ENCODE data around the gene CNPY1. TPM values are rescaled to one million over a fixed set of nuclear protein-coding genes. Genes with fewer than 3 reads are reported as not detected.

Gene CNPY1
- total RNA-seq, 1 experiment from 2014 or later: not detected

- no peak overlapping the region for H3K4ac ChIP-seq (ENCODE audit: low read depth, low read length)
- Mint-ChIP-seq H3K4me3 (peak overlapping the region in 1 of 2 experiments; percentile 51; a peak in 3 of 5 replicates), H3K9me3 (peaks cover 2 to 15% of the 10 kb centered on the region in 2 experiments; a peak in 2 of 5 replicates), H3K27me3 (ENCODE audit: low read depth) (peaks cover 100% of the 10 kb centered on the region), H3K36me3 (ENCODE audit: insufficient read depth in 1 of 3, low read depth in 3 of 3) (no peaks in the 10 kb centered on the region), H3K27ac (no peak overlapping the region), H3K4me1 (peaks cover 23 to 37% of the 10 kb centered on the region in 2 experiments)
- peaks cover 5% of the 10 kb centered on the region for H3K23me2 ChIP-seq (ENCODE audit: insufficient read length, low read depth, low read length, poor library complexity, severe bottlenecking)
- H3K9me3 ChIP-seq (ENCODE audit: control insufficient read depth, low read depth, low read length): no peaks in the 10 kb centered on the region
- no peak for DNase-seq
- H2AFZ ChIP-seq (ENCODE audit: low read length): no peak overlapping the region
- no peak overlapping the region for H3K27ac ChIP-seq (ENCODE audit: insufficient read length, low read depth, low read length)
- H2BK12ac ChIP-seq (ENCODE audit: insufficient read length, low read depth, low read length): no peak overlapping the region
- no peak overlapping the region for H2AK5ac ChIP-seq (ENCODE audit: insufficient read length, low read length)
- TF ChIP-seq CTCF (conservative IDR thresholded peaks at IDR 0.05): no peak
- H3K4me2 ChIP-seq (ENCODE audit: insufficient read depth, insufficient read length, low read length): no peak overlapping the region
- no peak overlapping the region for H2BK15ac ChIP-seq (ENCODE audit: low read depth, low read length)
- H3K4me1 ChIP-seq (ENCODE audit: insufficient read depth, low read length): peaks cover 2% of the 10 kb centered on the region
- no CpG with 5 or more reads among the region's 6 CpGs for WGBS (ENCODE audit: extremely low coverage, insufficient read length, low lambda C conversion rate)
- no peak overlapping the region for H4K91ac ChIP-seq (ENCODE audit: insufficient read length, low read depth, low read length)
- H4K5ac ChIP-seq (ENCODE audit: insufficient read length, low read depth, low read length): no peak overlapping the region
- no peak overlapping the region for H3T11ph ChIP-seq (ENCODE audit: low read length)
- no peak overlapping the region for H3K56ac ChIP-seq (ENCODE audit: insufficient read length, low read depth, low read length)
- H3K18ac ChIP-seq (ENCODE audit: insufficient read length, low read depth, low read length): no peak overlapping the region
- no peaks in the 10 kb centered on the region for H3K79me2 ChIP-seq (ENCODE audit: insufficient read depth, low read length)
- H4K8ac ChIP-seq (replicated peaks; ENCODE audit: insufficient read length, low read depth, low read length): no peak overlapping the region
- peaks cover 63% of the 10 kb centered on the region for H3K27me3 ChIP-seq (ENCODE audit: insufficient read depth, low read length)
- no peak overlapping the region for H3K14ac ChIP-seq (ENCODE audit: insufficient read depth, low read length)
- no peak overlapping the region for H2BK120ac ChIP-seq (ENCODE audit: low read depth, low read length, poor library complexity, severe bottlenecking)
- no peak overlapping the region for H3K23ac ChIP-seq (ENCODE audit: insufficient read length, low read depth, low read length)
- peaks cover 4% of the 10 kb centered on the region for H4K20me1 ChIP-seq (ENCODE audit: control insufficient read depth, insufficient read depth, insufficient read length)
- no peaks in the 10 kb centered on the region for H3K79me1 ChIP-seq (ENCODE audit: insufficient read depth, low read depth, low read length, poor library complexity, severe bottlenecking)
- H2BK5ac ChIP-seq (ENCODE audit: insufficient read length, low read length): no peak overlapping the region
- H3K9ac ChIP-seq (ENCODE audit: extremely low read depth, insufficient read length, low read length): no peak overlapping the region
- H2BK20ac ChIP-seq (ENCODE audit: low read depth, low read length, poor library complexity, severe bottlenecking): no peak overlapping the region
Measured at GRCh38 chr7:155510975-155511701, 35.2 kb downstream of the CNPY1 start.

All from H9 (cell line).